ENCODE data around the gene AGPAT4. TPM values are rescaled to one million over a fixed set of nuclear protein-coding genes. Genes with fewer than 3 reads are reported as not detected.
A peak's percentile ranks its signal among the peaks of the same experiment; 100 is the strongest.

Gene AGPAT4
- polyA plus RNA-seq, 2 of the 4 experiments (the other 2 are of a cell fraction) = 2.1 to 3.7 TPM

DNA sequence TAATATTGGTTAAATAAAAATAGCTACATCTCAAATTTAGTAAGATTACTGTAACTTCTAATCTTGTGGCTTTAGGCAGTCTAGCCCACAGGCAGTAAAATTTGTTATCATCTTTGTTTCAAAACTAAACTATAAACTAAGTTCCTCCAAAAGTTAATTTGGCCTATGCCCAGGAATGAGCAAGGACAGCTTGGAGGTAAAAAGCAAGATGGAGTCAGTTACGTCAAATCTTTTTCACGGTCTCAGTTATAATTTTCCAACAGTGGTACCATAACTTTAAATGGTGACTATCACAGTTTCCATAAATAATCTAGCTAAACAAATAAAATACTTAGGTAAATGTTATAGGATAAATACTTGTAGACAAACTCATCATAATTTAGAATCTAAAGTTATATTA lies 63.0 kb downstream of the AGPAT4 start (continued):
- TF ChIP-seq ESRRA (IDR thresholded peaks at IDR 0.05; ENCODE audit: borderline replicate concordance, low read length) (no peak), ELK1 (IDR thresholded peaks at IDR 0.05; ENCODE audit: low read depth, low read length) (no peak), HOXB13 (CRISPR knock-in tag; IDR thresholded peaks at IDR 0.05; ENCODE audit: low read depth) (no peak), PBX3 (IDR thresholded peaks at IDR 0.05) (no peak)

DNA sequence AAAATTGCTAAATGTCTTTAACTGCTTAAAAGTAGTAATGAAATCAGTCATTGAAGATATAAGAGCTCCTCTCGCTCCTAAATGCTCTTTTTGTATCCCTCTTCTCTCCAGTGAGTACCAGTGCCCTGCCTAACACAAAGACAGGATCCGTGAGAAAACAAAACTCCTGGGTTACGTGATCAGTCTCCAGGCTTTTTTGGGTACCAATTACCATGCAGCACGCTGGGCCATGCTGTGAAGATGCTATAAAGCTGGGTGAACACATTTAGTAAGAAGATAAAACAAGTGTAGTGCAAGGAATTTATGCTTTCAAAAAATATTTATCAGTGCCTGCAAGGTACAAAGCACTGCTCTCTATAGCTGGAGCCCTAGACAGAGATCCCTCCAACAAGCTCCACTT lies 66.7 kb downstream of the AGPAT4 start:
- CTCF ChIA-PET = no interaction called here

GRCh38 chr6:161204866-161205557 lies 68.8 kb downstream of the AGPAT4 start:
- FAIRE-seq (no peak), DNase-seq (ENCODE audit: low read depth in 1 of 2, low spot score in 1 of 2) (no peak)
- 76% methylated on average over 11 of the region's 11 CpGs for WGBS (ENCODE audit: missing lambda C conversion rate)

More for the DNA sequence above, 66.7 kb downstream of the AGPAT4 start:
- POLR2A ChIA-PET = no interaction called here
- no peak for FAIRE-seq
- H3K4me1 ChIP-seq = no peaks in the 10 kb centered on the region
- H3K4me3 ChIP-seq = no peak overlapping the region
- H3K9me3 ChIP-seq = 0 out of 3 replicates have a peak, but pooled peaks cover 7% of the 10 kb centered on the region
- no peak overlapping the region for H3K4me2 ChIP-seq
- 55% methylated on average over 4 of the region's 4 CpGs for WGBS (ENCODE audit: missing lambda C conversion rate)
- DNase-seq (ENCODE audit: low read depth in 1 of 2, low spot score in 1 of 2) = no peak
- ATAC-seq = no peak
- no peak for TF ChIP-seq SMC3 (IDR thresholded peaks at IDR 0.05)
- no peak overlapping the region for H3K27ac ChIP-seq

DNA sequence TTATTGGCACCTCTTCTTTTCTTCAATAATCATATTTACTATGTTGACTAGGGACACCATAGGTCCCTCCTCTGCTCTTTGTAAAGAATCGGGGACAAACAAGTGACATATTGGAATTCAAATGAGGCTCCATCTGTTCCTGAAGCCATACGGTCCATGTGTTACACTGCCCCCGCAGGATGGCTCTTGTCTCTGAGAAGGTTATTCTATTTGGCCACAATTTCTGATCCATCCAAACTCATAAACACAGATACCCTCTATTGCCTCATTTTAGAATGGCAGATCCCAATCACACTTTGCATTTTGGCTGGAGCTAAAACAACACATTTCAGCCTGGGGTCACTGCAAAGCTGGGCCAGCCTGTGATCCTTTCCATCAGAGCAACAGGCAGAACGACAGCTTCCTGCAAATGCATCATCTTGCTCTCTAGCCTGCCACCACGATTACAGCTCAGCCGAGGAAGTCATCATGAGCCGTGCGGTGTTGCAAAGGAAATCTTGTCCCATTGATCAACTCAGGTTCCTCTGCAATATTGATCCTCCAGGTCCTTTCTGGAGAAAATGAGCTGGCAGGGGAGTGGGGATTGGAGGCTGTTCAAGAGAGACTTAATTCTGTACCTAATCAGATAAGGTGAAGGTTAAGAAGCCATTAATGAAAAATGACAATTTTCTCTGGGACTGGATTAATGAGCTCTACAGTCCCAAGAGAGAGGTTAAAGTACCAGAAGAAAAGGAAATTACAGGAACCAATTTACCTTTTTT lies 73.1 kb downstream of the AGPAT4 start:
- H3K27ac ChIP-seq = no peak overlapping the region
- 86% methylated on average over 8 of the region's 8 CpGs for WGBS (ENCODE audit: missing lambda C conversion rate)
- H3K4me3 ChIP-seq = no peak overlapping the region
- TF ChIP-seq RNF2 (IDR thresholded peaks at IDR 0.05; ENCODE audit: borderline replicate concordance, low read depth) (no peak), GATA3 (IDR thresholded peaks at IDR 0.05; ENCODE audit: borderline replicate concordance) (no peak), MAZ (IDR thresholded peaks at IDR 0.05; ENCODE audit: borderline replicate concordance, low read depth, low read length) (no peak), BCL3 (IDR thresholded peaks at IDR 0.05) (no peak), SMC3 (IDR thresholded peaks at IDR 0.05) (no peak), POLR2AphosphoS2 (conservative IDR thresholded peaks at IDR 0.05; ENCODE audit: low read length) (no peak), ESRRA (IDR thresholded peaks at IDR 0.05; ENCODE audit: borderline replicate concordance, low read length) (no peak), TFCP2L1 (CRISPR knock-in tag; IDR thresholded peaks at IDR 0.05) (no peak), HOXB13 (CRISPR knock-in tag; IDR thresholded peaks at IDR 0.05; ENCODE audit: low read depth) (no peak), HEYL (CRISPR knock-in tag; IDR thresholded peaks at IDR 0.05) (no peak), HOXA7 (CRISPR knock-in tag; IDR thresholded peaks at IDR 0.05) (no peak), EP300 (IDR thresholded peaks at IDR 0.05) (no peak), FOSB (CRISPR knock-in tag; IDR thresholded peaks at IDR 0.05) (no peak), NFE2L2 (conservative IDR thresholded peaks at IDR 0.05; ENCODE audit: low read length) (no peak), FOXS1 (CRISPR knock-in tag; IDR thresholded peaks at IDR 0.05) (no peak), ZFP36 (IDR thresholded peaks at IDR 0.05; ENCODE audit: borderline replicate concordance, partially characterized antibody) (no peak), RAD21 (conservative IDR thresholded peaks at IDR 0.05 in 1 of 2, IDR thresholded peaks at IDR 0.05 in 1 of 2) (no peak), JUNB (IDR thresholded peaks at IDR 0.05) (no peak), HOXB5 (CRISPR knock-in tag; IDR thresholded peaks at IDR 0.05) (no peak), TP53 (CRISPR knock-in tag; IDR thresholded peaks at IDR 0.05) (no peak)
- no peaks in the 10 kb centered on the region for H3K9me3 ChIP-seq
- ATAC-seq = no peak
- POLR2A ChIA-PET = no interaction called here
- H3K4me1 ChIP-seq = no peaks in the 10 kb centered on the region
- CTCF ChIA-PET = no interaction called here
- H3K4me2 ChIP-seq = no peak overlapping the region
- DNase-seq (ENCODE audit: low read depth in 1 of 2, low spot score in 1 of 2) = no peak
- FAIRE-seq = no peak

More at GRCh38 chr6:161204866-161205557, 68.8 kb downstream of the AGPAT4 start:
- CTCF ChIA-PET = no interaction called here
- Histone ChIP-seq H3K4me2 (no peak overlapping the region), H3K4me3 (no peak overlapping the region), H3K27ac (no peak overlapping the region), H3K4me1 (no peaks in the 10 kb centered on the region), H3K9me3 (no peaks in the 10 kb centered on the region)
- no peak for ATAC-seq
- POLR2A ChIA-PET = no interaction called here
- TF ChIP-seq MAFK (IDR thresholded peaks at IDR 0.05; ENCODE audit: partially characterized antibody) (peak; percentile 40), ZSCAN20 (CRISPR knock-in tag; IDR thresholded peaks at IDR 0.05) (no peak), POLR2A (IDR thresholded peaks at IDR 0.05; ENCODE audit: low read length) (no peak)

Data from A549 (cell line).